ENCODE results near the gene KCNN3.

KCNN3 gene

DNA sequence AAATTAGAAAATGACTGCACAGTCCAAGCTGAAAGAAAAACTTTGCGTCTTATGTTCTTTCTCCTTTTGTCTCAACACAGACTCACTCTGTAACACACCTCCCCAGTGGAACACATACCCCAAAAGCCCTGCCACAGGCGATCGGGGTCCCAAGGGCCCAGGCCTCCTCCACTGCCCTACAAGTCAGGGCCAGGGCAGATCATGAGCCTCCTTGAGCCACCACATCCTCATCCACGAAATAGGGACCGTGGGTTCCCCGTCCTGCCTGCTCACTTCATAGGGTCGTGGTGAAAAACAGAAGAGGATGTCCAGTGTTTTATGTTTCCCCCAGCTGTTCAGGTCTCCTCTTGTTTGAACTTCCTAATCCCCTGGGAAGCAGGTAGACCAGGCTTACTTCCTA lies 116.7 kb downstream of the KCNN3 start:
- H3K4me3 ChIP-seq (ENCODE audit: low read depth, low read length): no peak overlapping the region
- DNase-seq (ENCODE audit: low read depth): no peak

DNA sequence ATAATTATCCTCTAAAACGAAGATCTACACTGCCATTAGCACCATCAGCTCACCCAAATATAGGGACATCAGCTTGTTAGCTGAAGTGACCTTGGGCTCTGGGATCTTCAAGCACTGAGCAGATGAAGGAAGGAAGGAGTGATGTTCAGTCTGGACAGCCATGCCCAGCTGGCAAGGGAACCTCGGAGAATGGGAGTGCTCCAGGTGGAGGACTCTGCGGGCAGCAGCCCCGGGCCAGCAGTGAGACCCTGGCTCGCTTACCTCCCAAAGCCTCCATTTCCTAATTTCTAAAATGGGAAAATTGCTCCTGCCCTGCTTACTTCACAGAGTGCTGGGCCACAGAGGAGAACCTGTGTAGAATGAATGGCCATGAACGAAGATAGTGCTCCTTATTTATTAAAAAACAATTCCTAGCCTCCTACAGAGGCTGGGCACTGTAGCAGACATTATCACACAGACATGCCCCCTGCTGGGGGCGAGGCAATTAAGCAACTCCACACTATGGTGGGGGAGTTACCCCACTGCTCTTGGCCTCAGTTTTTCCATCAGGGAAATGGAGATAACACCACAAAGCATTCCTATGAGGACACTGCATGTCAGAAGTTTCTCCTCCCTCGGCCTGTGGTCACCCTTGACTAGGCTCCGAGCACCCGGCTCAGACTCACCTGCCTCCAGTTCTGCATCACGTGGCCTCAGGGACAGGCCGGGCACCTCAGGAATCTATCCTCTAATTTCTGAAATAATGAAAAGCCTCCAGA lies 117.6 kb downstream of the KCNN3 start:
- no peak for TF ChIP-seq CTCF (conservative IDR thresholded peaks at IDR 0.05; ENCODE audit: low read depth, low read length)
- no peak for DNase-seq (ENCODE audit: low read depth)
- H3K4me3 ChIP-seq (ENCODE audit: low read depth, low read length): no peak overlapping the region

More for the DNA sequence above, 116.7 kb downstream of the KCNN3 start:
- no peak for TF ChIP-seq CTCF (conservative IDR thresholded peaks at IDR 0.05; ENCODE audit: low read depth, low read length)

GRCh38 chr1:154751690-154752089 lies 118.4 kb downstream of the KCNN3 start:
- no peak for TF ChIP-seq CTCF (conservative IDR thresholded peaks at IDR 0.05; ENCODE audit: low read depth, low read length)
- H3K4me3 ChIP-seq (ENCODE audit: low read depth, low read length): no peak overlapping the region
- peak; percentile 44 for DNase-seq (ENCODE audit: low read depth)

GRCh38 chr1:154750681-154751665 lies 119.1 kb downstream of the KCNN3 start:
- no peak overlapping the region for H3K4me3 ChIP-seq (ENCODE audit: low read depth, low read length)
- TF ChIP-seq CTCF (conservative IDR thresholded peaks at IDR 0.05; ENCODE audit: low read depth, low read length): no peak
- no peak for DNase-seq (ENCODE audit: low read depth)

- peak; percentile 54 for DNase-seq (ENCODE audit: low read depth)
- H3K4me3 ChIP-seq (ENCODE audit: low read depth, low read length): no peak overlapping the region
- TF ChIP-seq CTCF (conservative IDR thresholded peaks at IDR 0.05; ENCODE audit: low read depth, low read length): peak; percentile 64
These were observed 120.9 kb downstream of the KCNN3 start for GRCh38 chr1:154749078-154749760.

- DNase-seq (ENCODE audit: low read depth): no peak
- TF ChIP-seq CTCF (conservative IDR thresholded peaks at IDR 0.05; ENCODE audit: low read depth, low read length): no peak
- H3K4me3 ChIP-seq (ENCODE audit: low read depth, low read length): no peak overlapping the region
These were observed 121.7 kb downstream of the KCNN3 start for GRCh38 chr1:154748405-154748775.

Measured in choroid plexus epithelial cell (primary cell).